ENCODE measurements around the gene KMT2C. TPM values are rescaled to one million over a fixed set of nuclear protein-coding genes. Genes with fewer than 3 reads are reported as not detected.
"Not testable (repeated sequence)": the region's sequence is repeated elsewhere in the genome, so short reads cannot be mapped to it uniquely, and the experiment has no call there.

KMT2C gene
- total RNA-seq, 1 donor from 2014 or later, result 54.7 TPM

DNA sequence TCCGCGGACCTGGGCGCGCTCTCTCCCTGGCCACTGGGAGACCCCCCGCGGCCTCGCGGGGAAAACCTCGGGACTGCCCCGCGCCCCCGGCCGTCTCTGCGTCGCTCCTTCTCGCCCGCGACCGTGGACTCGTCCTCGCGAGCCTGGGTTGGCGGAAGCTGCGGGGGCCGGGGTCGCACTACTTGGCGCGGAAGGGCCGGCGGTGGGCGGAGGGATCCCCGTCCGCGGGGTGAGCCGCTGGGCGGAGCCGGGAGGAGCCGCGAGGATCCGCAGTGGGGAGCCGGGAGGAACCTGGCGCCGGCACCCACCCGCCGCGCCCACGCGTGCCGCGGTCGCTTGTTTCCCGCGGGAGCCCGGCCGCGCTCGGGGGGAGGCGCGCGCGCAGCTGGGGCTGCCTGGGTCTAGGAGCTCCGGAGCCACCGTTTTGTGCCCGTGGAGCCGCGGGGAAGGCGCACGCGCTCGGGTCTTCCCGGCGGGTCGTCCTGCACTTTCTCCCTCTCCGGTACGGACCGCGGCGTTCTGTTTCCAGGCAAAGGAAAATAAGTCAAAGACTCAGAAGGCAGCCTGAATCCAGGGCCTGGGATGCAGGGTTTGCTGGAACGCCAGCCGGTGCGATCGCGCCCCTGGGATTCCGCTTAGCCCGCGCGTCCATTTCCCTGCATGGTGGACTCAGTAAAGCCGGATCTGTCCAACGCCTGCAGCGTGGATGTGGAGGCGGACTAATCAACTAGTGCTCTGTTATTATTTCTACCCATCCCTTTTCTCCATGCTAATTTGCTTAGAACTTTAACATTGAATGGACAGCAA, 28.7 kb upstream of the KMT2C start:
- no peaks in the 10 kb centered on the region for H3K27me3 Mint-ChIP-seq (ENCODE audit: low read depth)
- TF ChIP-seq CTCF (conservative IDR thresholded peaks at IDR 0.05), result no peak
- peaks cover 24% of the 10 kb centered on the region for H3K4me1 Mint-ChIP-seq
- H3K9me3 Mint-ChIP-seq, result no peaks in the 10 kb centered on the region
- H3K27ac Mint-ChIP-seq (ENCODE audit: unreplicated experiment), result peak overlapping the region; percentile 96
- peak; percentile 78 for DNase-seq (ENCODE audit: low read depth, low spot score)
- peak overlapping the region; percentile 91 for H3K4me3 Mint-ChIP-seq
- H3K36me3 Mint-ChIP-seq (ENCODE audit: low read depth), result peaks cover 6% of the 10 kb centered on the region

- H3K36me3 Mint-ChIP-seq (ENCODE audit: low read depth), result peaks cover 4% of the 10 kb centered on the region
- peak overlapping the region; percentile 92 for H3K4me3 Mint-ChIP-seq
- no peaks in the 10 kb centered on the region for H3K27me3 Mint-ChIP-seq (ENCODE audit: low read depth)
- TF ChIP-seq CTCF (conservative IDR thresholded peaks at IDR 0.05), result no peak
- H3K9me3 Mint-ChIP-seq, result no peaks in the 10 kb centered on the region
- DNase-seq (ENCODE audit: low read depth, low spot score), result peak; percentile 99
- no peak overlapping the region for H3K27ac Mint-ChIP-seq (ENCODE audit: unreplicated experiment)
- peaks cover 28% of the 10 kb centered on the region for H3K4me1 Mint-ChIP-seq
These were observed 28.0 kb upstream of the KMT2C start for GRCh38 chr7:152463709-152464311.

DNA sequence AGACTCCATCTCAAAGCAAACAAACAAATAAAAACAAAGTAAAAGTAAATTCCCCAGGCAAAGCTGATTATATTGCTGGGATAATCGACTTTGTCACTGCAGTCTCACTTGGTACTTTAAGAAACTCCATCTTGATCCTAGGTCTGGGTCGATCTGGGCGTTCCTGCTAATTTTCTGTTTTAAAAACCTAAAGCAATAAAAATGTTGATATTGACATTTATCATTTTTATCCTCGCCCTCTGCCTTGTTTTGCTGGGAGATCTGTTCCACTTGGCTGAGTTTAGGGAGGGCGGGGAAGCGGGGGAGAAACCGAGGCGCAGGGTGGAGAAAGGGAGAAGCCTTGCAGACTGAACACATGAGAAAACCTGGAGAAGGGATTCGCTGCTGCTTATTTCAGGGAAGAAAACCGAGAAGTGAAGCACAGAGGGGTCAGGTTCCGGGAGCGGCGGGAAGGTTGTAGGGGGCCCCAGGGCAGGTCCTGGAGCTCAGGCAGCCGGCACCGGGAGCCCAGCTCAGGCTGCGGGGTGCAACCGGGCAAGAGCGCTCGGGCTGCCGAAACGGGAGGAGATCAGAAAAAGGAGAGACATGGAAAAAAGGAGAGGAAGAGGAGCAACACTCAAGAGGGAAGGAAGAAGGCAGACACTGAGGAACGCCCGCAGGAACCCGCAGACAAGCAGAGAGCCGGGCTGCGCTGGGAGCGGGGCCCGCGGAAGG, 27.3 kb upstream of the KMT2C start:
- no peak for DNase-seq (ENCODE audit: low read depth, low spot score)
- TF ChIP-seq CTCF (conservative IDR thresholded peaks at IDR 0.05), result no peak
- peaks cover 28% of the 10 kb centered on the region for H3K4me1 Mint-ChIP-seq
- peak overlapping the region; percentile 92 for H3K4me3 Mint-ChIP-seq
- no peaks in the 10 kb centered on the region for H3K36me3 Mint-ChIP-seq (ENCODE audit: low read depth)
- H3K9me3 Mint-ChIP-seq, result no peaks in the 10 kb centered on the region
- H3K27me3 Mint-ChIP-seq (ENCODE audit: low read depth), result no peaks in the 10 kb centered on the region
- H3K27ac Mint-ChIP-seq (ENCODE audit: unreplicated experiment), result peak overlapping the region; percentile 97

DNA sequence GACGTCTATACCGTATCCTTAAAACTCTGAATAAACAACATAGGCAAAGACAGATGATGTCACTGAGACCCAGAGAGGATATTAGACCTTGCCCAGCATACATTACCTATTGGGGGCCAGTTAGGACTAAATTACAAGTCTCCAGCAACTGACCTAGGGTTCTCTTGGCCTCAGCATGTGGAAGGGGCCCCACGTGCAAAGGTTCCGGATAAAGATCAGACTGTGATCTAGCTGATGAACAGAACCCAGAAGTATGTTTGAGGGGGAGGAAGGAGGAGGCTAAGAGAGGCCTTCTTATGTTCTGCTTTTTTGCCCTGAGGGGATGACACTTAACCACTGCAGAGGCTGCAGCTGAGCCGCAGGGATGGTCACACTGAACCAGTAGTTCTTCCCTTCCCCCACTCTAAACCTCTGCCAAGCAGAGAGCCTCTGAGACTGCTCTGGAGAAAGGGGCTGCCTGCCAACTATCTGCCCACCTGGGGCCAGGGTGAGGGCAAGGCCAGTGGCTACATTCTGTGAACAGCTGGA, 24.0 kb upstream of the KMT2C start:
- Mint-ChIP-seq H3K27me3 (ENCODE audit: low read depth) (no peaks in the 10 kb centered on the region), H3K9me3 (no peaks in the 10 kb centered on the region), H3K4me3 (peak overlapping the region; percentile 62), H3K36me3 (ENCODE audit: low read depth) (no peaks in the 10 kb centered on the region), H3K27ac (ENCODE audit: unreplicated experiment) (peak overlapping the region; percentile 64), H3K4me1 (peaks cover 22% of the 10 kb centered on the region)
- no peak for TF ChIP-seq CTCF (conservative IDR thresholded peaks at IDR 0.05)
- DNase-seq (ENCODE audit: low read depth, low spot score), result no peak

DNA sequence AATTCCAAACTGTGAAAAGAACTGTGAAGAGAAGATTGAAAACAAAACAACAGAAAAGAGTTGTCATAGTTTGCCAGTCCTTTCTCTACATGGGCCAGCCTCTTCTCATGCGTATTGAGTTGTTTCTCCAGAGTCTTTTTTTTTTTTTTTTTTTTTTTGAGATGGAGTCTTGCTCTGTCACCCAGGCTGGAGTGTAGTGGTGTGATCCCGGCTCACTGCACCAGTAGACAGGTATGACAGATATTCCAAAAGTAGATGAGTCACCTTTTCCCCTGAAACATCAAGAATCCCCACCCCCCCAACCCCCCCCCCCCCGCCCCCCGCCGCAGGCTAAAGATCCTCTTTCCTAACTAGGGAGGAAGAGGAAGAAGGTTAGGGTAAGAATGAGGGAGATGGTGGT, 15.6 kb upstream of the KMT2C start:
- no peaks in the 10 kb centered on the region for H3K27me3 Mint-ChIP-seq (ENCODE audit: low read depth)
- TF ChIP-seq CTCF (conservative IDR thresholded peaks at IDR 0.05), result no peak
- DNase-seq (ENCODE audit: low read depth, low spot score), result no peak
- no peaks in the 10 kb centered on the region for H3K36me3 Mint-ChIP-seq (ENCODE audit: low read depth)
- H3K9me3 Mint-ChIP-seq, result no peaks in the 10 kb centered on the region
- no peaks in the 10 kb centered on the region for H3K4me1 Mint-ChIP-seq
- H3K27ac Mint-ChIP-seq (ENCODE audit: unreplicated experiment), result no peak overlapping the region
- H3K4me3 Mint-ChIP-seq, result no peak overlapping the region

DNA sequence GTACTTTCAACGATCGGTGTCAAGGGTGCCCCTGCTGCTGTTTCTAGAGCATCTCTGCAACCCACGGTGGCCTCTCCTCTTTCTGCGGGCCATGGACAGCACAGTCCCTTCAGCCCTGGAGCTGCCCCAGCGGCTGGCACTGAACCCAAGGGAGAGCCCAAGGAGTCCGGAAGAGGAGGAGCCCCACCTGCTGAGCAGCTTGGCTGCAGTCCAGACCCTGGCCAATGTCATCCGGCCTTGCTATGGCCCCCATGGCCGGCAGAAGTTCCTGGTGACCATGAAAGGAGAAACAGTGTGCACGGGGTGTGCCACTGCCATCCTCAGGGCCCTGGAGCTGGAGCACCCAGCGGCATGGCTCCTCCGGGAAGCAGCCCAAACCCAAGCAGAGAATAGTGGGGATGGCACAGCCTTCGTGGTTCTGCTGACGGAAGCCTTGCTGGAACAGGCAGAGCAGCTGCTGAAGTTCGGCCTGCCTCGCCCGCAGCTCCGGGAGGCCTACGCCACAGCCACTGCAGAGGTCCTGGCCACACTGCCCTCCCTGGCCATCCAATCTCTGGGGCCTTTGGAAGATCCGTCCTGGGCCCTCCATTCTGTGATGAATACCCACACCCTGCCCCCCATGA, 9.7 kb upstream of the KMT2C start:
- not testable (repeated sequence) for H3K36me3 Mint-ChIP-seq (ENCODE audit: low read depth); H3K4me1 Mint-ChIP-seq; H3K9me3 Mint-ChIP-seq; H3K27ac Mint-ChIP-seq (ENCODE audit: unreplicated experiment); H3K27me3 Mint-ChIP-seq (ENCODE audit: low read depth); H3K4me3 Mint-ChIP-seq; DNase-seq (ENCODE audit: low read depth, low spot score)
